22Rv1 (cell line): ENCODE data around the gene SF3B2.

Experiments used
- H3K27ac ChIP-seq: fragments of 450-650 bp; 2 replicates; pipeline ENCODE4 v1.5.1; 2017
- CTCF ChIP-seq: fragments of 450-650 bp; IDR thresholded peaks from 2 replicates; pipeline ENCODE4 v1.5.1; 2017; ENCODE audit warnings: mild to moderate bottlenecking
- ZFX ChIP-seq: fragments of 450-650 bp; IDR thresholded peaks from 2 replicates; pipeline ENCODE4 v1.6.1; 2017; ENCODE audit warnings: antibody characterized with exemption, borderline replicate concordance

The SF3B2 gene

GRCh38 chr11:66013762-66014100 is 38.4 kb upstream of the SF3B2 start:
- no peak for TF ChIP-seq CTCF
- no peak for TF ChIP-seq ZFX
- H3K27ac ChIP-seq, result no peak overlapping the region

- no peak overlapping the region for H3K27ac ChIP-seq
- no peak for TF ChIP-seq CTCF
- no peak for TF ChIP-seq ZFX
Measured at GRCh38 chr11:66014804-66015453, 37.2 kb upstream of the SF3B2 start.

GRCh38 chr11:66015454-66015881 is 36.7 kb upstream of the SF3B2 start:
- TF ChIP-seq CTCF, result no peak
- no peak for TF ChIP-seq ZFX
- H3K27ac ChIP-seq, result no peak overlapping the region

- no peak overlapping the region for H3K27ac ChIP-seq
- no peak for TF ChIP-seq CTCF
- no peak for TF ChIP-seq ZFX
Measured at GRCh38 chr11:66015936-66016792, 36.0 kb upstream of the SF3B2 start.

- TF ChIP-seq ZFX, result no peak
- TF ChIP-seq CTCF, result no peak
- no peak overlapping the region for H3K27ac ChIP-seq
Measured at GRCh38 chr11:66016793-66017177, 35.4 kb upstream of the SF3B2 start.

- TF ChIP-seq ZFX (no peak), CTCF (no peak)
- H3K27ac ChIP-seq, result no peak overlapping the region
Measured at GRCh38 chr11:66017321-66017720, 34.8 kb upstream of the SF3B2 start.

GRCh38 chr11:66020212-66020611 is 32.0 kb upstream of the SF3B2 start:
- no peak overlapping the region for H3K27ac ChIP-seq
- TF ChIP-seq ZFX, result no peak
